HG03565 (cell line): ENCODE measurements around the gene SNAPIN.
A peak's percentile ranks its signal among the peaks of the same experiment; 100 is the strongest.
"Not testable (repeated sequence)": the region's sequence is repeated elsewhere in the genome, so short reads cannot be mapped to it uniquely, and the experiment has no call there.

ENCODE experiments used
- ATAC-seq: cut with Tn5 transposase; IDR thresholded peaks from one replicate; pipeline ENCODE4 v1.9.1; 2021; ENCODE audit warnings: mild to moderate bottlenecking, moderate library complexity; ENCODE audit not compliant: unreplicated experiment

The SNAPIN gene

GRCh38 chr1:153626904-153627714, 31.4 kb upstream of the SNAPIN start, which contains the start of gene S100A13:
Gene S100A13, minus strand, starts transcription at chr1:153627505. Its CDS starts 1,033 bp downstream, at chr1:153626472.
- ATAC-seq: no peak

GRCh38 chr1:153627715-153628626, 30.5 kb upstream of the SNAPIN start, which contains the start of gene S100A1:
Gene S100A1, plus strand, starts transcription at chr1:153628434. Its CDS starts 2,088 bp downstream, at chr1:153630522.
- no peak for ATAC-seq

- no peak for ATAC-seq
Observed at GRCh38 chr1:153628638-153629342, 29.7 kb upstream of the SNAPIN start.

GRCh38 chr1:153629343-153629665, 29.2 kb upstream of the SNAPIN start:
- ATAC-seq: no peak

GRCh38 chr1:153629971-153630370, 28.5 kb upstream of the SNAPIN start:
- ATAC-seq: no peak

- ATAC-seq: no peak
Observed at GRCh38 chr1:153630384-153630783, 28.1 kb upstream of the SNAPIN start.

GRCh38 chr1:153631047-153632022, 27.2 kb upstream of the SNAPIN start:
- no peak for ATAC-seq

GRCh38 chr1:153633161-153633753, 25.2 kb upstream of the SNAPIN start:
- no peak for ATAC-seq

- peak; percentile 95 for ATAC-seq
Observed at GRCh38 chr1:153633754-153634665, 24.5 kb upstream of the SNAPIN start, which contains the start of gene CHTOP. Gene CHTOP, plus strand, starts transcription at chr1:153634066. Its CDS starts 2,523 bp downstream, at chr1:153636589.

- no peak for ATAC-seq
Observed at GRCh38 chr1:153635872-153636271, 22.6 kb upstream of the SNAPIN start.

- no peak for ATAC-seq
Observed at GRCh38 chr1:153636312-153636711, 22.2 kb upstream of the SNAPIN start.

GRCh38 chr1:153638261-153638660, 20.2 kb upstream of the SNAPIN start:
- no peak for ATAC-seq

GRCh38 chr1:153639280-153639679, 19.2 kb upstream of the SNAPIN start:
- no peak for ATAC-seq

GRCh38 chr1:153640213-153640612, 18.3 kb upstream of the SNAPIN start:
- ATAC-seq: not testable (repeated sequence)

GRCh38 chr1:153640861-153641260, 17.6 kb upstream of the SNAPIN start:
- no peak for ATAC-seq

GRCh38 chr1:153642161-153642560, 16.3 kb upstream of the SNAPIN start:
- no peak for ATAC-seq

- no peak for ATAC-seq
Observed at GRCh38 chr1:153643100-153643499, 15.4 kb upstream of the SNAPIN start.

- ATAC-seq: no peak
Observed at GRCh38 chr1:153643816-153644215, 14.7 kb upstream of the SNAPIN start.
